Measurements from ENCODE around the gene DCTN3. TPM values are rescaled to one million over a fixed set of nuclear protein-coding genes. Genes with fewer than 3 reads are reported as not detected.

Gene DCTN3
- total and polyA plus RNA-seq, 2 donors from 2014 or later = 92.0 to 175 TPM

GRCh38 chr9:34584970-34585369, 35.3 kb downstream of the DCTN3 start:
- H3K36me3 ChIP-seq (ENCODE audit: control insufficient read depth in 2 of 3, insufficient read depth in 3 of 3, low read length in 3 of 3) = no peaks in the 10 kb centered on the region
- intact Hi-C loops (cut with DNase I) = no loop called here
- TF ChIP-seq CTCF (IDR thresholded peaks at IDR 0.05; ENCODE audit: borderline replicate concordance, extremely low read depth, insufficient read depth) = no peak
- DNase-seq (no peak), FAIRE-seq (no peak)
- no peak overlapping the region for H3K4me3 ChIP-seq (ENCODE audit: low read length in 3 of 3)
- peaks cover 11% of the 10 kb centered on the region for H3K27me3 ChIP-seq (ENCODE audit: control insufficient read depth, insufficient read depth, low read length)
- peaks cover 0 to 3% (median 0%) of the 10 kb centered on the region in 3 donors for H3K4me1 ChIP-seq (ENCODE audit: control insufficient read depth in 2 of 3, insufficient read depth in 2 of 3, low read depth in 1 of 3, low read length in 3 of 3)
- no peak overlapping the region for H3K9ac ChIP-seq (ENCODE audit: low read length in 3 of 3)
- H3K9me3 ChIP-seq (ENCODE audit: control insufficient read depth in 2 of 3, insufficient read depth in 1 of 3, low read length in 3 of 3) = no peaks in the 10 kb centered on the region
- H3K27ac ChIP-seq (ENCODE audit: low read depth in 2 of 2, low read length in 2 of 2) = no peak overlapping the region

- no peak overlapping the region for H3K27ac ChIP-seq (ENCODE audit: low read depth in 2 of 2, low read length in 2 of 2)
- no peaks in the 10 kb centered on the region for H3K4me1 ChIP-seq (ENCODE audit: control insufficient read depth in 2 of 3, insufficient read depth in 2 of 3, low read depth in 1 of 3, low read length in 3 of 3)
- H3K9me3 ChIP-seq (ENCODE audit: control insufficient read depth in 2 of 3, insufficient read depth in 1 of 3, low read length in 3 of 3) = no peaks in the 10 kb centered on the region
- DNase-seq (no peak), FAIRE-seq (no peak)
- no peaks in the 10 kb centered on the region for H3K36me3 ChIP-seq (ENCODE audit: control insufficient read depth in 2 of 3, insufficient read depth in 3 of 3, low read length in 3 of 3)
- intact Hi-C loops (cut with DNase I) = no loop called here
- TF ChIP-seq CTCF (IDR thresholded peaks at IDR 0.05; ENCODE audit: borderline replicate concordance, extremely low read depth, insufficient read depth) = no peak
- no peak overlapping the region for H3K4me3 ChIP-seq (ENCODE audit: low read length in 3 of 3)
- peaks cover 5% of the 10 kb centered on the region for H3K27me3 ChIP-seq (ENCODE audit: control insufficient read depth, insufficient read depth, low read length)
- H3K9ac ChIP-seq (ENCODE audit: low read length in 3 of 3) = no peak overlapping the region
Measured at GRCh38 chr9:34582787-34583186, 37.5 kb downstream of the DCTN3 start.

GRCh38 chr9:34581318-34581717, 39.0 kb downstream of the DCTN3 start:
- peaks cover 2% of the 10 kb centered on the region for H3K27me3 ChIP-seq (ENCODE audit: control insufficient read depth, insufficient read depth, low read length)
- no peak overlapping the region for H3K9ac ChIP-seq (ENCODE audit: low read length in 3 of 3)
- no peaks in the 10 kb centered on the region for H3K36me3 ChIP-seq (ENCODE audit: control insufficient read depth in 2 of 3, insufficient read depth in 3 of 3, low read length in 3 of 3)
- intact Hi-C loops (cut with DNase I) = no loop called here
- DNase-seq (no peak), FAIRE-seq (no peak)
- H3K4me1 ChIP-seq (ENCODE audit: control insufficient read depth in 2 of 3, insufficient read depth in 2 of 3, low read depth in 1 of 3, low read length in 3 of 3) = no peaks in the 10 kb centered on the region
- no peak overlapping the region for H3K27ac ChIP-seq (ENCODE audit: low read depth in 2 of 2, low read length in 2 of 2)
- TF ChIP-seq CTCF (IDR thresholded peaks at IDR 0.05; ENCODE audit: borderline replicate concordance, extremely low read depth, insufficient read depth) = no peak
- no peak overlapping the region for H3K4me3 ChIP-seq (ENCODE audit: low read length in 3 of 3)
- no peaks in the 10 kb centered on the region for H3K9me3 ChIP-seq (ENCODE audit: control insufficient read depth in 2 of 3, insufficient read depth in 1 of 3, low read length in 3 of 3)

- Histone ChIP-seq H3K4me1 (ENCODE audit: control insufficient read depth in 2 of 3, insufficient read depth in 2 of 3, low read depth in 1 of 3, low read length in 3 of 3) (peaks cover 0 to 2% (median 0%) of the 10 kb centered on the region in 3 donors), H3K4me3 (ENCODE audit: low read length in 3 of 3) (no peak overlapping the region), H3K27ac (ENCODE audit: low read depth in 2 of 2, low read length in 2 of 2) (no peak overlapping the region), H3K36me3 (ENCODE audit: control insufficient read depth in 2 of 3, insufficient read depth in 3 of 3, low read length in 3 of 3) (no peaks in the 10 kb centered on the region), H3K27me3 (ENCODE audit: control insufficient read depth, insufficient read depth, low read length) (peaks cover 2% of the 10 kb centered on the region), H3K9ac (ENCODE audit: low read length in 3 of 3) (no peak overlapping the region), H3K9me3 (ENCODE audit: control insufficient read depth in 2 of 3, insufficient read depth in 1 of 3, low read length in 3 of 3) (no peaks in the 10 kb centered on the region)
- intact Hi-C loops (cut with DNase I) = no loop called here
- FAIRE-seq (no peak), DNase-seq (peak in 2 of 5 donors; percentile 23 to 57)
- no peak for TF ChIP-seq CTCF (IDR thresholded peaks at IDR 0.05; ENCODE audit: borderline replicate concordance, extremely low read depth, insufficient read depth)
Measured at GRCh38 chr9:34580358-34580757, 39.9 kb downstream of the DCTN3 start.
